H9 (cell line): Measurements from ENCODE around the gene TRANK1. TPM values are rescaled to one million over a fixed set of nuclear protein-coding genes. Genes with fewer than 3 reads are reported as not detected.

Experiments used
- DNase-seq: peaks from one replicate; pipeline ENCODE4 v3.0.0-alpha.2; 2017
- H2AFZ ChIP-seq: one replicate; pipeline ENCODE4 v1.6.1; 2013; ENCODE audit warnings: mild to moderate bottlenecking, low read length, control low read depth, moderate library complexity
- H2AK5ac ChIP-seq: 2 replicates; pipeline ENCODE4 v1.6.1; 2013; ENCODE audit warnings: low read length, control low read depth, mixed read lengths; ENCODE audit not compliant: insufficient read length
- H2BK120ac ChIP-seq: one replicate; pipeline ENCODE4 v1.6.1; 2013; ENCODE audit warnings: low read depth, mild to moderate bottlenecking, low read length, control low read depth, inconsistent platforms; ENCODE audit not compliant: poor library complexity, severe bottlenecking
- H2BK12ac ChIP-seq: 2 replicates; pipeline ENCODE4 v1.6.1; 2013; ENCODE audit warnings: low read length, control low read depth, mixed read lengths, low read depth; ENCODE audit not compliant: insufficient read length
- H2BK15ac ChIP-seq: 2 replicates; pipeline ENCODE4 v1.6.1; 2013; ENCODE audit warnings: low read depth, low read length, control low read depth
- H2BK20ac ChIP-seq: one replicate; pipeline ENCODE4 v1.6.1; 2013; ENCODE audit warnings: low read depth, mild to moderate bottlenecking, low read length, control low read depth, inconsistent platforms; ENCODE audit not compliant: poor library complexity, severe bottlenecking
- H2BK5ac ChIP-seq: 2 replicates; pipeline ENCODE4 v1.6.1; 2013; ENCODE audit warnings: low read length, control low read depth, mixed read lengths; ENCODE audit not compliant: insufficient read length
- H3K14ac ChIP-seq: 2 replicates; pipeline ENCODE4 v1.6.1; 2013; ENCODE audit warnings: low read length, control low read depth; ENCODE audit not compliant: insufficient read depth
- H3K18ac ChIP-seq: 2 replicates; pipeline ENCODE4 v1.6.1; 2013; ENCODE audit warnings: low read depth, mild to moderate bottlenecking, mixed read lengths, low read length, control low read depth; ENCODE audit not compliant: insufficient read length
- H3K23ac ChIP-seq: 2 replicates; pipeline ENCODE4 v1.6.1; 2013; ENCODE audit warnings: low read length, control low read depth, mixed read lengths, low read depth; ENCODE audit not compliant: insufficient read length
- H3K23me2 ChIP-seq: 2 replicates; pipeline ENCODE4 v1.6.1; 2013; ENCODE audit warnings: low read depth, mild to moderate bottlenecking, mixed read lengths, low read length, control low read depth; ENCODE audit not compliant: insufficient read length, poor library complexity, severe bottlenecking
- H3K27ac ChIP-seq: 2 replicates; pipeline ENCODE4 v1.5.1; 2013; ENCODE audit warnings: low read length, control low read depth, mixed read lengths, low read depth; ENCODE audit not compliant: insufficient read length
- H3K27me3 ChIP-seq: 2 replicates; pipeline ENCODE4 v1.6.1; 2013; ENCODE audit warnings: low read length, control low read depth, inconsistent platforms; ENCODE audit not compliant: insufficient read depth
- H3K4ac ChIP-seq: 2 replicates; pipeline ENCODE4 v1.6.1; 2013; ENCODE audit warnings: low read depth, mild to moderate bottlenecking, control low read depth, inconsistent platforms, low read length, moderate library complexity
- H3K4me1 ChIP-seq: 2 replicates; pipeline ENCODE4 v1.6.1; 2013; ENCODE audit warnings: low read length, control low read depth, inconsistent platforms; ENCODE audit not compliant: insufficient read depth
- H3K4me2 ChIP-seq: 2 replicates; pipeline ENCODE4 v1.6.1; 2013; ENCODE audit warnings: low read length, control low read depth, mixed read lengths; ENCODE audit not compliant: insufficient read length, insufficient read depth
- H3K56ac ChIP-seq: 2 replicates; pipeline ENCODE4 v1.6.1; 2013; ENCODE audit warnings: low read depth, mild to moderate bottlenecking, mixed read lengths, low read length, control low read depth; ENCODE audit not compliant: insufficient read length
- H3K79me1 ChIP-seq: 2 replicates; pipeline ENCODE4 v1.6.1; 2013; ENCODE audit warnings: low read depth, mild to moderate bottlenecking, moderate library complexity, low read length, control low read depth, inconsistent platforms; ENCODE audit not compliant: insufficient read depth, poor library complexity, severe bottlenecking
- H3K79me2 ChIP-seq: 2 replicates; pipeline ENCODE4 v1.6.1; 2013; ENCODE audit warnings: low read length, control low read depth, inconsistent platforms; ENCODE audit not compliant: insufficient read depth
- H3K9ac ChIP-seq: 2 replicates; pipeline ENCODE4 v1.6.1; 2013; ENCODE audit warnings: low read length, control low read depth, mixed read lengths; ENCODE audit not compliant: insufficient read length; ENCODE audit errors: extremely low read depth
- H3K9me3 ChIP-seq: one replicate; pipeline ENCODE4 v1.6.1; 2013; ENCODE audit warnings: low read depth, low read length, inconsistent platforms; ENCODE audit not compliant: control insufficient read depth
- H3T11ph ChIP-seq: one replicate; pipeline ENCODE4 v1.6.1; 2013; ENCODE audit warnings: mild to moderate bottlenecking, low read length, control low read depth, inconsistent platforms
- H4K20me1 ChIP-seq: one replicate; pipeline ENCODE4 v1.6.1; 2013; ENCODE audit not compliant: control insufficient read depth, insufficient read length, insufficient read depth
- H4K5ac ChIP-seq: 2 replicates; pipeline ENCODE4 v1.6.1; 2013; ENCODE audit warnings: low read depth, mild to moderate bottlenecking, mixed read lengths, low read length, control low read depth; ENCODE audit not compliant: insufficient read length
- H4K8ac ChIP-seq: replicated peaks from 2 replicates; pipeline ENCODE4 v1.6.1; 2013; ENCODE audit warnings: low read length, control low read depth, mixed read lengths, low read depth; ENCODE audit not compliant: insufficient read length
- H4K91ac ChIP-seq: 2 replicates; pipeline ENCODE4 v1.6.1; 2013; ENCODE audit warnings: low read depth, mild to moderate bottlenecking, moderate library complexity, mixed read lengths, low read length, control low read depth; ENCODE audit not compliant: insufficient read length
- H3K27ac Mint-ChIP-seq, 3 experiments: 2 replicates in 2 of 3; 3 replicates in 1 of 3; pipeline ENCODE4 v1.8.0; 2020 to 2021; ENCODE audit warnings: mixed read lengths in 3 of 3, mild to moderate bottlenecking in 1 of 3, moderate library complexity in 1 of 3
- H3K27me3 Mint-ChIP-seq: 2 replicates; pipeline ENCODE4 v1.8.0; 2021; ENCODE audit warnings: low read depth, mild to moderate bottlenecking, moderate library complexity, mixed read lengths
- H3K36me3 Mint-ChIP-seq, 3 experiments: 2 replicates in 2 of 3; 3 replicates in 1 of 3; pipeline ENCODE4 v1.8.0; 2020 to 2021; ENCODE audit warnings: low read depth in 3 of 3, mixed read lengths in 3 of 3; ENCODE audit not compliant: insufficient read depth in 1 of 3
- H3K4me1 Mint-ChIP-seq, 2 experiments: 2 replicates each; pipeline ENCODE4 v1.8.0; 2020; ENCODE audit warnings: mixed read lengths in 2 of 2
- H3K4me3 Mint-ChIP-seq, 2 experiments: 2 replicates in 1 of 2; 3 replicates in 1 of 2; pipeline ENCODE4 v1.8.0; 2020 to 2021; ENCODE audit warnings: mild to moderate bottlenecking in 2 of 2, mixed read lengths in 2 of 2, moderate library complexity in 1 of 2
- H3K9me3 Mint-ChIP-seq, 2 experiments: 2 replicates in 1 of 2; 3 replicates in 1 of 2; pipeline ENCODE4 v1.8.0; 2020; ENCODE audit warnings: mild to moderate bottlenecking in 2 of 2, mixed read lengths in 2 of 2, moderate library complexity in 1 of 2
- CTCF ChIP-seq: fragments of 200-600 bp; sonication (generic); conservative IDR thresholded peaks from 3 replicates; pipeline ENCODE4 v1.8.0; 2021; ENCODE audit warnings: antibody characterized with exemption, mild to moderate bottlenecking
- WGBS: extraction: QIAGEN DNeasy Blood & Tissue Kit; methylation state at CpG from one replicate; pipeline ENCODE4 v1.1.7; 2013; ENCODE audit warnings: missing lambda C conversion rate, low lambda C conversion rate, mixed read lengths; ENCODE audit not compliant: insufficient read length; ENCODE audit errors: extremely low coverage; 5-methylcytosine and 5-hydroxymethylcytosine counted together
- total RNA-seq: library from RNA; stranded (reverse); gene quantifications from 2 replicates; pipeline ENCODE4 v1.2.1, GENCODE V29; 2021

TRANK1 gene
- total RNA-seq, 1 experiment from 2014 or later = 5.9 TPM

GRCh38 chr3:36960502-36960901 lies 15.6 kb upstream of the TRANK1 start:
- Histone ChIP-seq H4K5ac (no peak overlapping the region), H3K4me1 (peaks cover 5% of the 10 kb centered on the region; the same call in 1 of the 2 replicates), H2BK15ac (no peak overlapping the region), H3K9ac (no peak overlapping the region), H2BK5ac (no peak overlapping the region), H3K23ac (no peak overlapping the region), H3K27me3 (no peaks in the 10 kb centered on the region), H4K20me1 (no peaks in the 10 kb centered on the region), H3K4me2 (no peak overlapping the region), H2BK20ac (no peak overlapping the region), H3K18ac (no peak overlapping the region), H2AFZ (no peak overlapping the region), H3K9me3 (no peaks in the 10 kb centered on the region), H2BK12ac (no peak overlapping the region), H3K23me2 (no peaks in the 10 kb centered on the region), H4K91ac (no peak overlapping the region), H4K8ac (no peak overlapping the region), H3K27ac (no peak overlapping the region), H3K14ac (no peak overlapping the region), H3K4ac (no peak overlapping the region), H3T11ph (no peak overlapping the region), H3K79me1 (no peaks in the 10 kb centered on the region), H2AK5ac (no peak overlapping the region), H3K79me2 (no peaks in the 10 kb centered on the region), H2BK120ac (no peak overlapping the region), H3K56ac (no peak overlapping the region)
- WGBS = no CpG with 5 or more reads among the region's 4 CpGs
- Mint-ChIP-seq H3K4me1 (peaks cover 12 to 21% of the 10 kb centered on the region in 2 experiments), H3K27me3 (no peaks in the 10 kb centered on the region), H3K4me3 (no peak overlapping the region), H3K27ac (no peak overlapping the region), H3K36me3 (no peaks in the 10 kb centered on the region), H3K9me3 (no peaks in the 10 kb centered on the region; a peak in 1 of 5 replicates)
- DNase-seq = no peak
- no peak for TF ChIP-seq CTCF
